Psoas muscle (tissue), 8 donors: ENCODE data around the gene BPTF. TPM values are rescaled to one million over a fixed set of nuclear protein-coding genes. Genes with fewer than 3 reads are reported as not detected.
A peak's percentile ranks its signal among the peaks of the same experiment; 100 is the strongest.

Experiments
- ATAC-seq, 4 donors: fragments of 200-7000 bp; cut with Tn5 transposase; one replicate each; pipeline ENCODE4 v1.9.1; 2020; ENCODE audit warnings: moderate library complexity in 3 of 4, mild to moderate bottlenecking in 2 of 4
- DNase-seq, 2 donors: peaks; one replicate each; pipeline ENCODE4 v3.0.0-alpha.2; 2020
- H3K27ac ChIP-seq: fragments of 200-600 bp; one replicate; pipeline ENCODE4 v1.8.0; 2022
- H3K27me3 ChIP-seq, 3 donors: fragments of 200-600 bp in 1 of 3; one replicate each; pipeline versions ENCODE4 v1.6.1 to v1.8.0; 2013 to 2022; ENCODE audit warnings: low read length in 2 of 3, mild to moderate bottlenecking in 2 of 3, moderate library complexity in 1 of 3; ENCODE audit not compliant: insufficient read depth in 3 of 3
- H3K36me3 ChIP-seq, 2 donors: fragments of 200-600 bp in 1 of 2; one replicate each; pipeline versions ENCODE4 v1.6.1 to v1.8.0; 2013 to 2022; ENCODE audit warnings: low read depth in 1 of 2, mild to moderate bottlenecking in 1 of 2, moderate library complexity in 1 of 2; ENCODE audit not compliant: insufficient read depth in 1 of 2
- H3K4me1 ChIP-seq: fragments of 200-600 bp; one replicate; pipeline ENCODE4 v1.8.0; 2022
- H3K4me3 ChIP-seq: fragments of 200-600 bp; one replicate; pipeline ENCODE4 v1.8.0; 2022; ENCODE audit warnings: mild to moderate bottlenecking
- H3K9me3 ChIP-seq: fragments of 200-600 bp; one replicate; pipeline ENCODE4 v1.8.0; 2022
- WGBS, 3 donors: extraction: QIAGEN DNeasy Blood & Tissue Kit; methylation state at CpG; one replicate each; pipeline versions ENCODE4 v1.1.6 to v1.1.7; 2013; 5-methylcytosine and 5-hydroxymethylcytosine counted together
- intact Hi-C, 2 donors: fragments of 100-400 bp; cut with DNase I; formaldehyde crosslinking; loops; one replicate each; pipeline versions ENCODE4 v1.11.0 to v1.14.2; 2022
- long read RNA-seq, 2 donors: library from polyadenylated mRNA; unstranded; transcript quantifications; one replicate each; pipeline ENCODE4 v2.0.0, GENCODE V29; 2021
- polyA plus RNA-seq, 3 donors: library from polyadenylated mRNA; stranded (reverse); fragments of 200-250 nt; gene quantifications; one replicate each; pipeline ENCODE4 v1.2.3, GENCODE V29; 2013
- total RNA-seq, 4 donors: library from RNA; stranded (reverse); fragmentation: NEBNext Ultra II Directional in 2 of 4; extraction: Animal tissue kit (Norgen Biotek cat#: 25700) in 2 of 4; gene quantifications; one replicate each; pipeline versions ENCODE4 v1.2.1 to v1.2.4, GENCODE V29; 2021 to 2023
- TF ChIP-seq, protein P1 (sequence below): fragments of 200-600 bp; IDR thresholded peaks from one replicate; pipeline ENCODE4 v1.8.0; 2022; ENCODE audit warnings: antibody characterized with exemption
- donor health status: healthy with polysubstance abuse.
- donor health status: DM: no; HTN: no; CAD: no; lungs with moderate emphysema.
- donor health status: Bipolar disorder and iron deficiency.
- donor health status: healthy.
- donor health status: DM: yes; HTN: yes; CAD: no.
- donor health status: DM: no; HTN: no; CAD: no.
- donor health status: DM: no; HTN: no; CAD: no.
- donor health status: DM: yes; HTN: yes; CAD: no.

BPTF gene, protein sequence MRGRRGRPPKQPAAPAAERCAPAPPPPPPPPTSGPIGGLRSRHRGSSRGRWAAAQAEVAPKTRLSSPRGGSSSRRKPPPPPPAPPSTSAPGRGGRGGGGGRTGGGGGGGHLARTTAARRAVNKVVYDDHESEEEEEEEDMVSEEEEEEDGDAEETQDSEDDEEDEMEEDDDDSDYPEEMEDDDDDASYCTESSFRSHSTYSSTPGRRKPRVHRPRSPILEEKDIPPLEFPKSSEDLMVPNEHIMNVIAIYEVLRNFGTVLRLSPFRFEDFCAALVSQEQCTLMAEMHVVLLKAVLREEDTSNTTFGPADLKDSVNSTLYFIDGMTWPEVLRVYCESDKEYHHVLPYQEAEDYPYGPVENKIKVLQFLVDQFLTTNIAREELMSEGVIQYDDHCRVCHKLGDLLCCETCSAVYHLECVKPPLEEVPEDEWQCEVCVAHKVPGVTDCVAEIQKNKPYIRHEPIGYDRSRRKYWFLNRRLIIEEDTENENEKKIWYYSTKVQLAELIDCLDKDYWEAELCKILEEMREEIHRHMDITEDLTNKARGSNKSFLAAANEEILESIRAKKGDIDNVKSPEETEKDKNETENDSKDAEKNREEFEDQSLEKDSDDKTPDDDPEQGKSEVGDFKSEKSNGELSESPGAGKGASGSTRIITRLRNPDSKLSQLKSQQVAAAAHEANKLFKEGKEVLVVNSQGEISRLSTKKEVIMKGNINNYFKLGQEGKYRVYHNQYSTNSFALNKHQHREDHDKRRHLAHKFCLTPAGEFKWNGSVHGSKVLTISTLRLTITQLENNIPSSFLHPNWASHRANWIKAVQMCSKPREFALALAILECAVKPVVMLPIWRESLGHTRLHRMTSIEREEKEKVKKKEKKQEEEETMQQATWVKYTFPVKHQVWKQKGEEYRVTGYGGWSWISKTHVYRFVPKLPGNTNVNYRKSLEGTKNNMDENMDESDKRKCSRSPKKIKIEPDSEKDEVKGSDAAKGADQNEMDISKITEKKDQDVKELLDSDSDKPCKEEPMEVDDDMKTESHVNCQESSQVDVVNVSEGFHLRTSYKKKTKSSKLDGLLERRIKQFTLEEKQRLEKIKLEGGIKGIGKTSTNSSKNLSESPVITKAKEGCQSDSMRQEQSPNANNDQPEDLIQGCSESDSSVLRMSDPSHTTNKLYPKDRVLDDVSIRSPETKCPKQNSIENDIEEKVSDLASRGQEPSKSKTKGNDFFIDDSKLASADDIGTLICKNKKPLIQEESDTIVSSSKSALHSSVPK (N-terminal part only)
- total RNA-seq (10 to 100 TPM; 48.0 to 60.9 (median 55.0) TPM), polyA plus RNA-seq (10 to 100 TPM in 2 of 3 donors, 1 to 10 TPM in 1; 10.0 to 24.6 (median 11.7) TPM)
- long read RNA-seq, donor 1, partial matches to known transcripts: 7 of 8 reads
- long read RNA-seq, donor 1, other reads (novel, unspliced or antisense): 1 of 8 reads
- long read RNA-seq, donor 2, partial matches to known transcripts: 11 of 16 reads
- long read RNA-seq, donor 2, other reads (novel, unspliced or antisense): 4 of 16 reads

GRCh38 chr17:67824735-67825626 lies at the start of gene BPTF:
Gene BPTF, plus strand, starts transcription at chr17:67825503. Its CDS starts 222 bp downstream, at chr17:67825725.
- Histone ChIP-seq H3K27ac (peak within 1 kb of the TSS; percentile 90), H3K4me3 (peak within 1 kb of the TSS; percentile 69), H3K36me3 (no peaks in the 10 kb centered on the region), H3K4me1 (peaks cover 34% of the 10 kb centered on the region), H3K27me3 (no peaks in the 10 kb centered on the region), H3K9me3 (no peaks in the 10 kb centered on the region)
- TF ChIP-seq, protein P1, sequence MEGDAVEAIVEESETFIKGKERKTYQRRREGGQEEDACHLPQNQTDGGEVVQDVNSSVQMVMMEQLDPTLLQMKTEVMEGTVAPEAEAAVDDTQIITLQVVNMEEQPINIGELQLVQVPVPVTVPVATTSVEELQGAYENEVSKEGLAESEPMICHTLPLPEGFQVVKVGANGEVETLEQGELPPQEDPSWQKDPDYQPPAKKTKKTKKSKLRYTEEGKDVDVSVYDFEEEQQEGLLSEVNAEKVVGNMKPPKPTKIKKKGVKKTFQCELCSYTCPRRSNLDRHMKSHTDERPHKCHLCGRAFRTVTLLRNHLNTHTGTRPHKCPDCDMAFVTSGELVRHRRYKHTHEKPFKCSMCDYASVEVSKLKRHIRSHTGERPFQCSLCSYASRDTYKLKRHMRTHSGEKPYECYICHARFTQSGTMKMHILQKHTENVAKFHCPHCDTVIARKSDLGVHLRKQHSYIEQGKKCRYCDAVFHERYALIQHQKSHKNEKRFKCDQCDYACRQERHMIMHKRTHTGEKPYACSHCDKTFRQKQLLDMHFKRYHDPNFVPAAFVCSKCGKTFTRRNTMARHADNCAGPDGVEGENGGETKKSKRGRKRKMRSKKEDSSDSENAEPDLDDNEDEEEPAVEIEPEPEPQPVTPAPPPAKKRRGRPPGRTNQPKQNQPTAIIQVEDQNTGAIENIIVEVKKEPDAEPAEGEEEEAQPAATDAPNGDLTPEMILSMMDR: peak; percentile 95
- intact Hi-C loops: loop anchor here (2.0 to 10.0 kb wide), 3 partner anchors 106 to 460 kb away; partner anchors contain the start of genes NOL11 (in 1 of the 2) and PSMD12 (in 1 of the 2)
- DNase-seq: peak; percentile 90 to 96
- 0 to 1% (median 1%) methylated on average over 57 to 88 of the region's 88 CpGs for WGBS, 3 donors
- peak; percentile 95 to 98 (median 96) for ATAC-seq

GRCh38 chr17:67779098-67779672 lies 46.1 kb upstream of the BPTF start:
- intact Hi-C loops: no loop called here
- Histone ChIP-seq H3K4me1 (no peaks in the 10 kb centered on the region), H3K9me3 (no peaks in the 10 kb centered on the region), H3K4me3 (no peak overlapping the region), H3K27ac (no peak overlapping the region), H3K36me3 (no peaks in the 10 kb centered on the region), H3K27me3 (no peaks in the 10 kb centered on the region)
- 22 to 29% (median 24%) methylated on average over 13 of the region's 13 CpGs for WGBS, 3 donors
- TF ChIP-seq, protein P1: no peak
- ATAC-seq (peak in 3 of 4 donors; percentile 26 to 55 (median 42)), DNase-seq (peak; percentile 21 to 60)

GRCh38 chr17:67784364-67785121 lies 40.8 kb upstream of the BPTF start:
- no peak for ATAC-seq
- Histone ChIP-seq H3K27ac (no peak overlapping the region), H3K9me3 (no peaks in the 10 kb centered on the region), H3K4me1 (no peaks in the 10 kb centered on the region), H3K4me3 (no peak overlapping the region), H3K27me3 (no peaks in the 10 kb centered on the region), H3K36me3 (no peaks in the 10 kb centered on the region)
- intact Hi-C loops: no loop called here
- TF ChIP-seq, protein P1: no peak
- 75 to 77% (median 76%) methylated on average over 10 of the region's 10 CpGs for WGBS, 3 donors
- DNase-seq: no peak
